GM12864 (cell line): ENCODE results near the gene TSPEAR.
"Not testable (repeated sequence)": the region's sequence is repeated elsewhere in the genome, so short reads cannot be mapped to it uniquely, and the experiment has no call there.

ENCODE experiments used
- DNase-seq: peaks from one replicate; pipeline ENCODE4 v3.0.0-alpha.2; 2011; ENCODE audit warnings: low read depth
- H3K4me3 ChIP-seq: 2 replicates; pipeline ENCODE4 v1.5.1; 2011; ENCODE audit warnings: mild to moderate bottlenecking, low read depth, low read length, control low read depth
- TF ChIP-seq, protein P1 (sequence below): IDR thresholded peaks from 2 replicates; pipeline ENCODE4 v1.5.1; 2011; ENCODE audit warnings: low read depth, mild to moderate bottlenecking, moderate library complexity, low read length, control low read depth, inconsistent platforms; ENCODE audit errors: missing control alignments

Gene TSPEAR

DNA sequence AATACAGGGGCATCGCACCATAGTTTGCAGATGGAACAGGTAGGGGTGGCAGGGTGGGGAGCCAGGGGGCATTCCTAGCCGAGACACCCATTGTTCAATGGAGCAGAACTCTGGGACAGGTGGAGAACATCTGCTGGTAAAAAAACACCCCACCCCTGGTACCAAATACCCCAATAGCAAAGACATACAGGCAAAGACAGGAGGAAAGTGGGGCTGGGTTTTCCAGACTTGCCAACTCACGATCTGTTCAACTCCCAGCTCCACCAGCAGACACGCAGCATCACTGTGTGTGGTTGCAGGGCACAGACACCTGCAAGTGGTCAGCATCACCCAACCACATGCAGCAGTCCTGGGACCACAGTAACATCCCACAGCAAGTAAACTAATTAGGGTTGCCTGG, 99.8 kb downstream of the TSPEAR start:
- TF ChIP-seq, protein P1, sequence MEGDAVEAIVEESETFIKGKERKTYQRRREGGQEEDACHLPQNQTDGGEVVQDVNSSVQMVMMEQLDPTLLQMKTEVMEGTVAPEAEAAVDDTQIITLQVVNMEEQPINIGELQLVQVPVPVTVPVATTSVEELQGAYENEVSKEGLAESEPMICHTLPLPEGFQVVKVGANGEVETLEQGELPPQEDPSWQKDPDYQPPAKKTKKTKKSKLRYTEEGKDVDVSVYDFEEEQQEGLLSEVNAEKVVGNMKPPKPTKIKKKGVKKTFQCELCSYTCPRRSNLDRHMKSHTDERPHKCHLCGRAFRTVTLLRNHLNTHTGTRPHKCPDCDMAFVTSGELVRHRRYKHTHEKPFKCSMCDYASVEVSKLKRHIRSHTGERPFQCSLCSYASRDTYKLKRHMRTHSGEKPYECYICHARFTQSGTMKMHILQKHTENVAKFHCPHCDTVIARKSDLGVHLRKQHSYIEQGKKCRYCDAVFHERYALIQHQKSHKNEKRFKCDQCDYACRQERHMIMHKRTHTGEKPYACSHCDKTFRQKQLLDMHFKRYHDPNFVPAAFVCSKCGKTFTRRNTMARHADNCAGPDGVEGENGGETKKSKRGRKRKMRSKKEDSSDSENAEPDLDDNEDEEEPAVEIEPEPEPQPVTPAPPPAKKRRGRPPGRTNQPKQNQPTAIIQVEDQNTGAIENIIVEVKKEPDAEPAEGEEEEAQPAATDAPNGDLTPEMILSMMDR, result no peak
- H3K4me3 ChIP-seq, result no peak overlapping the region
- no peak for DNase-seq

DNA sequence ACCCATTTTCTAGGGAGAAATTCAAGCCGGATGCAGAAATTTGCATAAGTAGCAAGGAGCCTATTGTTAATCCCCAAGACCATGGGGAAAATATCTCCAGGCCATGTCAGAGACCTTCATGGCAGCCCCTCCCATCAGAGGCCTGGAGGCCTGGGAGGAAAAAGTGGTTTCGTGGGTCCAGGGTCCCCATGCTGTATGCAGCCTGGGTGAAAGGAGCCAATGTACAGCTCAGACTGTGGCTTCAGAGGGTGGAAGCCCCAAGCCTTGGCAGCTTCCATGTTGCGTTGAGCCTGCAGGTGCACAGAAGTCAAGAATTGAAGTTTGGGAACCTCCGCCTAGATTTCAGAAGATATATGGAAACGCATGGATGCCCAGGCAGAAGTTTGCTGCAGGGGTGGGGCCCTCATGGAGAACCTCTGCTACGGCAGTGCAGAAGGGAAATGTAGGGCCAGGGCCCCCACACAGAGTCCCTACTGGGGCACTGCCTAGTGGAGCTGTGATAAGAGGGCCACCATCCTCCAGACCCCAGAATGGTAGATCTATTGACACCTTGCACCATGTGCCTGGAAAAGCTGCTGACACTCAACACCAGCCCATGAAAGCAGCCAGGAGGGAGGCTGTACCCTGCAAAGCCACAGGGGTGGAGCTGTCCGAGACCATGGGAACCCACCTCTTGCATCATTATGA, 101.1 kb downstream of the TSPEAR start:
- not testable (repeated sequence) for DNase-seq

DNA sequence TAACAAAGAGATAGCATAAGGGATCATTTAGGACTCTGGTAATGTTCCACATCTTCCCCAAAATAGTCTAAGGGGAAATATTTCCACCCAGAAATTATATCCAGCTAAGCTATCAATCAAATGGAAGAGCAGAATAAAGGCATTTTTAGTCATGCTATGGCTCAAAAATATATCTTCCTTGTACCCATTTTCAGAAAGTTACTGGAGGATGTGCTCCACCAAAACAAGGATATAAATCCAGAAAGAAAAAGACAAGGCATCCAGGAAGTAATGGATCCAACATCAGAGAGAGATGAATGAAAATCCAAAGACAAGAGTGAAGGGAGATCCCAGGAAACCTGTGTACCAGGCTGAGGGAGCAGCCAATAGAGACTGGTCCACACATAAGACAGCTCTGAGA, 102.2 kb downstream of the TSPEAR start:
- TF ChIP-seq, protein P1, result no peak
- H3K4me3 ChIP-seq, result no peak overlapping the region
- DNase-seq, result no peak

More for the DNA sequence above, 101.1 kb downstream of the TSPEAR start:
- H3K4me3 ChIP-seq, result not testable (repeated sequence)

DNA sequence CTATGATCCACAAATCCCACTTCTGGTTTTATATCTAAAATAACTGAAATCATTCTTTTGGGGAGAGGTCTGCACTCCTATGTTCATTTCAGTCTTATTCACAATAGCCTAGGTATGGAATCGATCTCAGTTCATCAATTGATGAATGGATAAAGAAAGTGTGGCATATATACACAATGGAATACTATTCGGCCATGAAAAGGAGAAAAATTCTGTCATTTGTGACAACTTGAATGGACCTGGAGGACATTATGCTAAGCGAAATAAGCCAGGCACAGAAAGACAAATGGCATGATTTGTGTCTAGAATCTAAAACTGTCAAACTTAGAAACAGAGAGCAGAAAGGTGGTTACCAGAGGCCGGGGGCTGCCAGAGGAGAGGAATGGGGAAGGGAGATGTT, 104.9 kb downstream of the TSPEAR start:
- TF ChIP-seq, protein P1, result no peak
- no peak for DNase-seq
- H3K4me3 ChIP-seq, result no peak overlapping the region

DNA sequence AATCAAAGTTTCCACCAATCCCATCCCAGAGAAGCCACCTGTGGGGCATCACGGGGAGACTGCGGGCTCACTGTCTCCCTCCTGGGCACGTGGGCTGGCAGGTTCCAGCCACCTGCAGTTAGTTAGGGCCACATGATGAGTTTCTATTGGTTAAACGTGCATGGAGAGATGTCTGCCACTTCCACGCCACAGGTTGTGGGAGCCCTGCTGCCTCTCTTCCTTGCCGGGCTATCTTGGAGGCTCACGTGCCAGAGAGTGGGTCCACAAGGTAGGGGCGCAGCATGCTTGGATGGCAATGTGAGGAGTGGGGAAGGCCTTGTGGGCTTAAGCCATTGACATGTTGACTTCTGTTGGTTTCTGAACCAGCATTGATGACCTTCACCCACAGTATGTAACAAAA, 107.5 kb downstream of the TSPEAR start:
- H3K4me3 ChIP-seq, result no peak overlapping the region
- no peak for DNase-seq
- TF ChIP-seq, protein P1, result no peak

DNA sequence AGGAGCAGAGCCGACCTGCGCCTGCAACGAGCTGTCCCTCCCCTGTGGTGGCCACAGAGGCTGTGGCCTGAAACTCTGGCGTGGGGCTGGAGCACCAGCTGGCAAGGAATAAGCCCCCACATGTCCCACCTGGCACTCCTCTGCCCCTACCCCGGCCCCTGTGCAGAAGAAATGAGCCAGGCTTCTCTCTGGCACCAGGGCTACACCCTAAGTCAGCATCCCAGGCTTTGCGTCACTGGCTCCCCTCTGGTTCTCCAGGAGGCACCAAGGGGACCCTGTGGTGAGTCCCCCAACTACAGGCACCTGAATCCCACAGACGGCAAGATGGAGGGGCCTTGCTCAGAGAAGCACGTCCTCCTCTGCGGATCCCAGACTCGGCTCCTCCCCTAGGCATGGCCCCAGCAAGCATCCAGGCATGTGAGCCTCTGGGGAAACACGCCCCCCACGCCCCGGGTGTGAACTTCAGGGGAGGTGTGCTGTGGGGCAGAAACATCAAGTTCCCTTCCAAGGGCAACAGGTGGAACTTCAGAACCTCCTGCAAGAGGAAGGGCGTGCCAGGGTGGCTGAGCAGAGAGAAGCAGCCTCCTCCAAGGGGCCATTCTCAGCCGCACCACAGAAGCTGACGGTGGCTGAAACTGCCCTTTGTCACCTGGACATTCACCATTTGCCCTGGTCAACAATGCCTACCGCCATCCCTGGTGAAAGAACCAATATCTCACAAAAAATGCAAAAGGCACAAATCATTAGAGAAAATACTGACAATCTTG, 108.1 kb downstream of the TSPEAR start:
- DNase-seq, result no peak
- TF ChIP-seq, protein P1, result no peak
- H3K4me3 ChIP-seq, result no peak overlapping the region

DNA sequence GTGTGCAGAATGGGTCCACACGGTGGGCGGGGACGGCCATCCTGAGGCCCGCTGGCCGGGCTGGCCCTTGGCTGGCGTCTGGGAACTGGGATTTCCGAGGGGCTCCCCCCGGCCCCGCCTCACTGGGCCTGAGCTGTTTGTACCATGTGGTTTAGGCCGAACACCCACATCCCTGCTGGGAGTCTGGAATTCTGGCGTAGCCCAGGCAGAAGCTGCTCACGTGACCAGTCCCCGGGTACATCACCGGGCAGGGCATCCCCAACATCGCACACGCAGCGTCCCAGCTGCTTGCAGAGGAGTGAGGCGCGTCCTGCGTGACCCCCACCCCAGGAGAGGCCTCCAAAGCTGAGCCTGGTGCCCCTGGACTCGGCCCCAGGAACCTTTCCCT, 108.9 kb downstream of the TSPEAR start:
- DNase-seq, result no peak

More for the DNA sequence above, 108.9 kb downstream of the TSPEAR start:
- no peak overlapping the region for H3K4me3 ChIP-seq
- TF ChIP-seq, protein P1, result no peak
